Activated gamma-delta T cell treated with Interleukin-2 at 50 U/mL for 16 hours (primary cell): ENCODE measurements around the gene DOCK10.

ENCODE experiments used
- DNase-seq: peaks from one replicate; pipeline ENCODE4 v3.0.0-alpha.2; 2020

DOCK10 gene

DNA sequence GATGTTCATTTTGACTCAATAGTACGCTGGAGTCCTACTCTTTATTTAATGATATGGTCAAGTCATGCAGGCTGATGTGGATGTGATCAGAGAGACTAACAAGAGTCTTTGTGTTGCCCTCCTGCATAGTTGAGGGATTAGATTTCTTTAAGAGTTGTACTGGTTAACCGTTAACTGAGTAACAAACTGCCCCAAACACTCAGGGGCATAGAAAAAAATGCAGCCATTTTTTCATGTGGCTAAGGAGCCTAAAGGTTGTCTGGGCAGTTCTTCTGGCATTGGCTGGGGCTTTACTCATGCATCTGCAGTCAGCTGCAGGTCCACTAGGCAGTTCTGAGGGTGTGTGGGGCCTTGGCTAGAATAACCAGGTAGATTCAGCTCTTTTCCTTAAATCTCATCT lies 32.5 kb downstream of the DOCK10 start:
- DNase-seq: no peak

DNA sequence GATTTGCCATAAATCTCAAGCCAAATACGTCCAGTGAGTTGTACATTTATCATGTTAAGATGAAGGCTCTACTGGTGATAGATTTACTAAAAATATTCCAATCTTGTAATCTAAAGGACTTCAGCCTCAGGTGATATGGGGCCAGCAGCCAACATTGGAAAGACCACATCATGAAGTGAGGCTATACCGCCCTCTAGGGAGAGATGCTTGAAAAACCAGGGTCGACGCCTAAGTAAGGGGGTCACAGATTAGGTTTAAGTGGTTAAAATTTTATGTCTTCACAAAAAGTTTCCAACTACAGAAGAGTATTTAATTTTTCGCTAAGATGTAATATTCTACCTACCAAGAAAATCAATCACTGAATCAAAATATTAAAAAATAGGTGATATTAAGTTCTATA lies 33.3 kb downstream of the DOCK10 start:
- DNase-seq: no peak

DNA sequence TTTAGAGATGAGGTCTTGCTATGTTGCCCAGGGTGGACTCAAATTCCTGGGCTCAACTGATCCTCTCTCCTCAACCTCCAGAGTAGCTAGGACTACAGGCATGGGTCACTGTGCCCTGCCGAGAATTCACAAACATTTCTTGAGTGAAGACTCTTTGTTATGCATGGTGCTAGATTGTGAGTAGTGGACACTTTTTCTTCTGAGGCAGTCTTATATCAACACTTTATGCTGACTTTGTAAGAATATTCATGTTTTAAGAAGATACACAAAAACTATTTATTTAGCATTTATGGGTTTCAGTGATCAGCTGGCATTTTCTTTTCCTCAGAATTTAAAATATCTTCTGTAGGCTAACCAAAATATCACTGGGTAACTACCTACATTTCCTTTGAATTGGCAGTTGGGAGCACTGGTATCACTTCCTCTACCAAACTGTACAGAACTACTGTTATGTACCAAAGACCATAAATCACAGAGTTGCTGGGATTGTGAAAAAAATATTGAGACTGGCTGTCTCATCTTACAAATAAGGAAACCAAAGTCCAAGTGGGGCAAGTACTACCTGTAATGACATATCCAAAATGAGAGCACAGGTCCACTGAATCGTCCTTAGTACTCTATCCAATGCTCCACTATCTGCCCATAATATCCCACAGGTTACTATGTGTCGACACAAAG lies 34.0 kb downstream of the DOCK10 start:
- no peak for DNase-seq

DNA sequence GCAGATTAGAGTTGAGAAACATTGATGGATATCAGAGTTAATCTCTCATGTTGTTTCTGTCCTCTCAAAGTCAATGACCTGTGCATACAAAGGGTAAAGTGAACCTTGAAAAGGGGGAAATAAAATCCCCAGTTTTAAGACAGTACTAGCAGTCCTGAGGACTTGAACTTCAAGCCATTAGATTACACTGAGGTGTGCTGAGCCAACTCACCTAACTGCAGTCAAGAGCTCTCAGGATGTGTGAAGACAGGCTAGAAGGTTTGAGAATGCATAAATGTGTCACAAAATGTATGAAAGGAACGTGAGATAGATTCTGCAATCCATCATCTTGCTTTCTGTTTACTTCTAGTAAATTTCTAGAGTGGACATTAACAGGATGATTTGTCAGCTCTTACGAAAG lies 35.5 kb downstream of the DOCK10 start:
- DNase-seq: no peak

DNA sequence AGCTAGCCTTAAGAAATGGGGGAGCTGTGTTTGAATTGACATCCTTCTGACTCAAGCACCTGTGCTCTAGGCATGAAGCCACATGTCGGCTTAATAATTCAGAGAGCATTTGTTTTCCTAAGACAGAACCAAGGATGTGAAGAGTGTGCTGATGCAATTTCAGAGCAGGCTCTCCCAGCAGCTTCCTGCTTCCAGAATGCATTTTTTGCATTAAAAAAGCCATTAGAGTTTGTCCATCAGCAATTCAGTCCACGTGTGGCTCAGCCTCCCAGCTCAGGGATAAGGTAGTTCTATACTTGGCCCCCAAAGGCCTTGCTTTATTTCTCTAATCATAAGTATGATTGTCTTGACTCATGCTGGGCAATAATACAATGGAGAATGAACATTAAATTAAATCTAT lies 37.7 kb downstream of the DOCK10 start:
- no peak for DNase-seq

DNA sequence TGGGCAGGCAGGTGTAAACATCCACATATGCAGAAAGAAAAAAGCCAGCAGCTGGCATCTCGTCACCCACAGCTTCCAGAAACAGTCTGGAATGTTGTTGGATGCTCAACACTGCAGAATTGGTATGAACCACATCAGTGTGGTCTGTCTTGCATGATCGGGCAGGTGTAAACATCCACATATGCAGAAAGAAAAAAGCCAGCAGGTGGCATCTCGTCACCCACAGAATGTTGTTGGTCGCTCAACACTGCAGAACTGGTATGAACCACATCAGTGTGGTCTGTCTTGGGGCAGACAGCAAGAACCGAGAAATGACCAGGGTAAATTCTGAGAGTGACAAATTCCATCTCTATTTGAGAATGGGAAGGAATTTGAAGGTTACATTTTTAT lies 39.6 kb downstream of the DOCK10 start:
- peak; percentile 45 for DNase-seq

DNA sequence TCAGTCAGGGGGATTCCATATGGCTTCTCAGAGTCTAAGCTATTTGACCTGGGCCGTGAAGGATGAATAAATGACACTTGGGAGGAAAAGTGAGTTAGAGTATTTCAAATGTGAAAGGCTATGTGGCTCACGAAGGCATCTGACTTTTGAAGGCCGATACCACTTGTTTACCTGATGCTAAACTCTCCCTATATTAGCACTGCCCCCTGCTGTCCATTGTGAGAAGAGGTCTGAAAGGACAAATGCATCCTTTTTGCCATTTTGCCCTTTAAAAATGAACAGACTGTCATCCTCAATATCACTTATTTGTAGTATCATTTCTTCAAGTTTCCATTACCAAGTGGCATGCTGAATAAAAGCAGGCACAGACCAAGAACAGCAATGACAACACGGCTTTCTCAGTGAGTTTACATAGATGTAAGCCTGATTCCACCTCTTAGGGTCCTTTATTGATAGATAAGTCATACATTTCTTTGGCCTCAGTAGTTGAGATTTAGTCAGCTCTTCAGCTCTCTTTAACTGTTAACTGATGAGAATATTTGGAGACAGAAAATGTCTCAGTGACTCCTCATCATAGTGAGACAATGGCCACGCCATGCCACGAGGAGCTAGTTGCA lies 40.1 kb downstream of the DOCK10 start:
- DNase-seq: peak; percentile 70

DNA sequence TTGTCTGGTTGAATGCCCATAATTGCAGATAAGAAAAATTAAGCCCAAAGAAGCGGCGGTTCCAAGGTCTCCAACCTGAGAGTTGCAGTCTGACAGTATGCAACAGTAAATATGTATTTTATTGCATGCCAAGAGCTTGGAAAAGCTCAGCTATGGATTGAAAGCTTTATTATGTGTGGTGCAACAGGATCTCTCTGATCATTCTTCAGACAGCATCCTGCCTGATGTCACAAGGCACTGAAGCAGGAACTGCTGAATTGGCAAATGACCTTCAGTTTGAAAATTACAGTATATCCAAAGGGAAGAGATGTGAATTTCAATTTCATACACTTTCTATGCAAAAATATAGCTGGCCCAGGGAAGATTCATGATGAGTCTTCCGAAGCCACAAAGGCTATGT lies 42.5 kb downstream of the DOCK10 start:
- DNase-seq: no peak

DNA sequence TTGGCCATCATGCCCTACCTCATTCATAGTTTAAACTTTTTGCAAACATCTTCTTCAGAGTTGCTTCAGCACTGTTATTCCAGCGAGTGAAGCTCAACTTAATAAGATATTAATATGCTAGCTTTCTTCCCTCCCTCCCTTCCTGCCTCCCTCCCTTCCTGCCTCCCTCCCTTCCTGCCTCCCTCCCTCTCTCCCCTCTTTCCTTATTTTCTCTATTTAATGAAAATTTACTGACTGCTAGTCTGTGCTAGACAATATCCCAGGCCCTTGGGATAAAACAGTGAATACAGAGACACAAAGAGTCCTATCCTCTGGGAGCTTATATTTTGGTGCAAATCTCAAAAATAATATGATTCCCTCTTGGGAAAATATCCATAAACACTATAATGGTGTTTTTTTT lies 42.9 kb downstream of the DOCK10 start:
- no peak for DNase-seq

DNA sequence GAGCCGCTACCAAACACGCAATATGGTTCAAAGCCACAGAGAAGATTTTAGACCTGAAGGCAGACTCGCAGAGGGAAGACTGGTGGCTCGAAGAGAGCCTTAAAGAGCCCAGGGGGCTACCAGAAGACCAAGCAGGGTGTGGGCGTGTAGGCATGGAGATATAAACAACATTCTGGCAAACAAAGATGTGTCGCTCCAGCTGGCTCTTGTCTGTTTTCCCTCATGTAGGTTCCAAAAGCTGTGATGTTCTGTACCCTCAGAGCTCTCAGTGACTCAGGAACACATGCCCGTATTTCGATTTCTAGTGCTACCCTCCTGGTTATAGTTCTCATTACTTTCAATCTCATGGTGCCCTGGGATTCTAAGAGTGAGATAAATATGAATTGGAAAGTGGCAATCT lies 44.5 kb downstream of the DOCK10 start:
- DNase-seq: no peak

DNA sequence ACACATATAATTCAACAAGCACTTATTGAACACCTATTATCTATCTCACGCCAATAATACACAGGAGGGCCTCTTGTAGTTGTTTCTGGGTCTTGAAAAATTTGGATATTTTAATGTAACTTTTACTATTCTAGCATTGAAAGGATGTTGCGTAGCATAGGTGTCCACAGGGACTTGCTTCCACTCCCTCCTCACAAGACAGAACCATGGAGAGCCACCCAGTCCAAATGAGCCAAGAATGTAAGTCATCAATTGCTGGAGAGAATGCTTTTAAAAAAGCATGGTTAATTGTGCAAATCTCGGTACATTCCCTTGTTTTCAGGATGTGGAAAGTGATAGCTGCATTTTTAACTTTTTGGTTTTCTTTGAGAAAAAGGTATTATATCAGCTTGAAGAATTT lies 46.8 kb downstream of the DOCK10 start:
- no peak for DNase-seq

DNA sequence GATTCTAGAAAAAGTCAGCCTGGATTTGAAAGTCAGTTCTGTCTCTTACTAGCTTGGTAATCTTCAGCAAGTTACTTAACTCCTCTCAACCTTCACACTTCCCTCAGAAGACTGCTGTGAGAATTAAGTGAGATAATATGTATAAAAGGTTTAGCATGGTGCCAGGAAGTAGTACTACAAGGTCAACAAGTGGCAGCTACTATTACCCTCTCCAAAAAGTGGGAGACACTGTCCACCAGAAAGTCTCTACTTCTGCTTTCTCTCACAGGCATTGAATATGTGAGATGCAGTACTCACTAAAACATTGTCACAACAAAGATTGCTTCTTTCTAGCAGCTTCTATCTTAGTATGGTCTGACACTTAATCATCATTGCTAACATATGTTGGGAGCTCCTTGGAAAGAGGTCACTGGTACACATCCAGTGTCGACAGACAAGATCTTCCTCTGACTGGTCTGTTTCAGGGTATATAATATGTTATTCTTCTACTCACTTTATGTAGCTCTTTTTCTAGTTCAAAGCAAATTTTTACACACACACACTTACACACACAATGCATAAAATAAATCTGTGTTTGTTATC lies 47.9 kb downstream of the DOCK10 start:
- no peak for DNase-seq

DNA sequence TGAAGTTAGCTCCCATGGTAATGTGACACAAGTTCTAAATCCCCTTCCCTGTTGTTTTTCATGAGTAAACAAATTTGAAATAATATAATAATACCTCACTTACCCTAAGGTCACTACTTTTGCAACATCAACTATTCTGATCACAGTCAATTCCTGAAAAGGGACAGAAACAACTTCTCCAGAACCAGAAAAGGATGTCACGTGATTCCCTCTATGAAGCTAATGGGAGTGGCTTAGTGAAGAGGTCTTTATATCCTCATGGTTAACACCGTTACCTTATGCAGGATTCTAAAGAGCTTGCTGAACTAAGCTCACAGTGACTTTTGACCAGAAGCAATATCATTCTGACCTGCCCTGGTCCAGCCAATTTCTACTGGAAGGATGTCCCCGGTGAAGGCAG lies 51.6 kb downstream of the DOCK10 start:
- DNase-seq: no peak

DNA sequence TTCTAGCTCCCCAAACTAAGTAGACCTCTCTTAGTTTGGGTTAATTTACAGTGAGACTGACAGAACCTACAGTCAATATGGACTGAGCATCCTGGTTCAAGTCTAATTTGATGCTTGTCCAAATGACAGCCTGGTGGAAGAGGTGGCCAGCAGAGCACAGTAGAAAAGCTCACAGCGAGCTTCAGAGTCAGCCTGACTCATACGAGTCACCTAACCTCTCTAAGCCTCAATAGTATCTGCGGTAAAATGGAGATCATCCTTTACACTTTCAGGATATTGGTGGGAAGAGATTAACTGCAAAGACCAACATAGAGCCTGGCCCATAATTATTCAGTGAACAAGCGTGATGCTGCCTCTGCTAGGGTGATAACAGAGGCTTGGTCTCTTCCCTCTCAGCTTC lies 54.5 kb downstream of the DOCK10 start:
- DNase-seq: no peak

DNA sequence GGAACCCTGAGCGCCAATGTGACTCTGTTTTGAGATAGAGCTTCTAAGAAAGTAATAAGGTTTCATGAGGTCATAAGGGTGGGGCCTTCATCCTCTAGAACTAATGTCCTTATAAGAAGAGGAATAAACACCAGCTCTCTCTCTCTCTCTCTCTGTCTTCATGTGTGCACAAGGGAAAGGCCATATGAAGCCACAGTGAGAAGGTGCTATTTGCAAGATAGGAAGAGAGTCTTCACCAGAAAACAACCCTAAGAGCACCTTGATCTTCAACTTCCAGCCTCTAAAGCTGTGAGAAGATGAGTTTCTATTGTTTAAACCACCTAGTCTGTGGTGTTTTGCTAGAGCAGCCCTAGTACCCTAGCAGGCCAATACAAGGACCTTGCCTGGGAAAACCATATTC lies 55.8 kb downstream of the DOCK10 start:
- no peak for DNase-seq

DNA sequence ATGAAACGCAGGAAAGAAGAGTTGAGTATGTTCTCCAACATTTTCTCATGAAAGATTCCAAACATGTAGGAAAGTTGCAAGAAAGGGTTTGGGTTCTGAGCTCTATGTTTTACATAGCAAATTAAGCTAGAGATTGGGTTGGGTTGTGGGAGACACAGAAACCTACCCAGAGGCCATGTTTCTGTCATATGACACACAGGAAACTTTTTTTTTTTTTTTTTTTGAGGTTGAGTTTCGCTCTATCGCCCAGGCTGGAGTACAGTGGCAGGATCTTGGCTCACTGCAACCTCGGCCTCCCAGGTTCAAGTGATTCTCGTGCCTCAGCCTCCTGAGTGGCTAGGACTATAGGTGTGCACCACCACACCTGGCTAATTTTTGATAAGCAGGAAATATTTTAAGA lies 57.6 kb downstream of the DOCK10 start:
- DNase-seq: no peak

DNA sequence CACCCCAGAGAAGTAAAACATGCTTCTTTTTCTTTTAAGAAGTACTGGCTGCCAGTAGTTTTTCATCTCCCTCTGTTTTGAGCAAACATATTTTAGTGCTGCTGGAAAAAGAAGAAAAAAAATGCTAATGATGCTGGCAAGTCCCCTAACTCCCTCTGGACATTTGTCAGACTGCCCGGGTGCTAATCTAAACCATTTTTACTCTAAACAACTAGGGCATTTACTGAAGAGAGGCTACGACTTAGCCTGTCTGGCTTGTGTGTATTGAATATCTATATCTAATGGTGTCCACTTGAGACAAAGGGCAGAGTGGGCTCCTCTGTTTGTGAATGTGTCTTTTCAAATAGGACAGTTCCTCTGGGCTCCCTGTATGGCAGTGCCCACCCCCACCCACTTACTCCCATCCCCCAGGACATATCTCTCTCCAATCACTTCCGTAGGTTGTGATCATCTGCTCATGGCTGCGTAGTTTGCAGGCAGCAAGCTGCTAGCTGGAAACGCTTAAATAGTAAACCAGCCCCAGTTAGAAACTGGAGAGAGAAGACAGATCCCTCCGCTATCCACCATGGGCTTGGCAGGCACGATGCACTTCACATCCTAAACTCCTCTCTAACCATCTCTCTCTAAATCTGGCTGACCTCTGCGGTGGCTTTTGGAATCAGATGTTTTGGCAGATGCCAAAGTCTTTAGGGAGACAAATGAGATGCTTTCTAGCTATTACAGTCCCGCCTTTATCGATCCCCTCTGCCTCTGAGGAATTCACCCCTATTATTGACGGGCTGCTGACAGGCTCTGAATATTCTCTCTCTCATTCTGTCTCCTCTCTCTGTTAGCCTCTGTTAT lies 58.3 kb downstream of the DOCK10 start:
- DNase-seq: no peak

DNA sequence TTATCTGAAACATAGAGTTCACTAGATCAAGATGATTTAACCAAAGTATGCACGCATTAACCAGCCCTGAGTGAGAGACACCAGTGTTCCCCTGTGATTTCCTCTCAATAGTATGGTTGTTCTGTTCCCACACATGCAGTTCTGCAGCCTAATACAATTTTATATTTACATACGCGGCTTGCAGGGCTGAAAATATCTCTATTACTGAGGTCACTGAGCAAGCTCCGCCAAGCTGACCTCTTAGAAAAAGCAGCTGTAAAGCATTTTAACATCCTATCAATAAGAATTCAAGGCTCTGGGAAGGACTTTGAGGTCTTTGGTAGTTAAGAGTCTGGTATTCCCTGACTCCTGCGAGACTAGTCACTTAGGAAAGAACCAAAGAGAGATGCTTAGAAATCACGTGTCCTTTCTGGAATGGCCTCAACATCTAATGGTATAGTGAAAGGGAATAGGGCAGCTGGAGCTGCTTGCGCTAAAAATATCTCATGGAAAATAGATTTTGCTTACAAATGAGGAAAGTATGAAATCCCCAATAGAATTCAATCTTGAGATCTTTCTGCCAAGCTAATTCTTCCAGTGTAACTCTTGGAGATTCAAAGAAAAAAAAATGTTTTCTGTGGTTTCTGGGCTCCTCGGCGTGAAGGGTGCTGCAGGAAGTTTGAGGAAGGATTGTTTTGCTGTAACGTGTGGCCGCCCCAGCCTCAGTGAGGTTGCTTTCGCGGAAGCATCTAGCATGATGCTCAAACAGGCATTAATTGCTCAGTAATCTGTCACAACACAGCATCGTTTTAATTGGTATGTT lies 59.2 kb downstream of the DOCK10 start:
- peak; percentile 34 for DNase-seq

DNA sequence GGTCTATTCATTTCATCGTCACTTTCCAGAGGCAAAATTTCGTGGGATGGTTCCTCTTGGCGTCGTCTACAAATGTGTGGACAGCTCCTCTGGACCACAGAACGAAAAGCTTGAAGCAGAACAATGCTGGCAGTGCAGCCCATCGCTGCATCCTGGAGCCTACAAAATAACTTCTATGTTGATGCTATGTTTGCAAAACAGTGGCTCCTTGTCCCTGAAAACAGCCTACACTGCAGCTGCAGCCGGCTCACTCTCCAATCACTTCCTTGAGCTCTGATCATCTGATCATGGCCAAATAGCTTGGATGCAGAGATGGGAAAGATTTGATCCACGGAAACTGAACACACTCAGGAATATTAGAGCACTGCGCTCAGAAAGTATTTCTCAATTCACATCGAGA lies 60.0 kb downstream of the DOCK10 start:
- DNase-seq: no peak

DNA sequence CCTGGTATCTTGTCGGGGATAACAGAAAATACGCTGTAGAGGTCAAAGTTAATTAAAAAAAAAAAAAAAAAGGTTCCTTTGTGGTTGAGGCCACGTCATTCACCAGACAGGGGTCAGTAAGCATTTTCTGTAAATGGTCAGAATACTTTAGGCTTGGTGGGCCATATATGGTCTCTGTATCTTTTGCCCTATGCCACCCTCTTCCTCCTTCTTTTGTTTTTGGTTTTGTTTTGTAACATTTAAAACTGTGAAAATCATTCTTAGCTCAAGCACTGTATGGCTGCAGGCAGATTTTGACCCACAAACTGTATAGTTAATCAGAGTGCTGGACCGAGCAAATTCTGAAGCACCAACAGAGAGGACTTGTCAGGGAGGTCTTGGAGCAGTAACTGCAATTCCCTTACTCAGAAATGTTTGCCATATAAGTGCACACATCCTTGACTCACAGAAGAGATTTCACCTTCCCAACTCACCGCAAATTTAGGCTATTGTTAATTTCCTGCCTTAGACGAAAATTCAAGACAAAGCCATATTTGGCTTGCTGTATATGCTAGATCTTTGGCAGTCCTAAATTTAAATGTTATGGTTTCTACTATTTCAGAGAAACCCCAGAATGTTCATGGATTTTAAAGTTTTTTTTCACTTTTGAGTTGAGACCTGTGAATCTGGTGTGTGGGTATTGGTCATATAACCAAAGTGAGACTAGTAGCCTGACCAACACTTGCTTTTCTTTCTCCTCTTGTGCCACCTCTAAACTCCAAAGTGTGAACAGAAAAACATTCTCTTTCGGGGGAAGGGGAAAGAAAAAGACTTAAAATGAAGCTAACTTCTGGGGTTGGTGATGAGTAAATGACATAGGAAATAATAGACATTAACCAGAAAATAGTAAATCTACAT lies 65.4 kb downstream of the DOCK10 start:
- DNase-seq: no peak

DNA sequence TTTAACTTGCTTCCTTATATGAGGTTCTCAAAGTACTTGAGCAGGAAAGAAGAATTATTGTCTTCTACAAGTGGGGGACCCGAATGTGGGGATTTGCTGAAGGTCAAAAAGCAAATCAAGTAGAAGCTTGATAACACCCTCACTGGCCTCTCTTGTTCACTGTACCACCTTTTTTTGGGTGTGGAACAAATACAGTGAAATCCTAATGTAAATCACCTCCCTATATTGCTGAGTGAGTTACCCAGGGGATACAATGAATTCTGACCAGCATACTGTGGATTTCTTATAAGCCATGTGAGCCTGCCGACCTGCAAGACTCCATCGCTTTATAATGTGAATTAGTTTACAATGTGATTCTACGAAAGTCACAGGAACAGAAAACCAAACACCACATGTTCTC lies 66.5 kb downstream of the DOCK10 start:
- no peak for DNase-seq
